ENCODE measurements around the gene PGAP1.
"Not testable (repeated sequence)": the region's sequence is repeated elsewhere in the genome, so short reads cannot be mapped to it uniquely, and the experiment has no call there.

PGAP1 gene

GRCh38 chr2:196951973-196952372 is 25.5 kb upstream of the PGAP1 start:
- DNase-seq: no peak

GRCh38 chr2:196949116-196949515 is 22.6 kb upstream of the PGAP1 start:
- no peak for DNase-seq

GRCh38 chr2:196944570-196944969 is 18.1 kb upstream of the PGAP1 start:
- DNase-seq: no peak

DNA sequence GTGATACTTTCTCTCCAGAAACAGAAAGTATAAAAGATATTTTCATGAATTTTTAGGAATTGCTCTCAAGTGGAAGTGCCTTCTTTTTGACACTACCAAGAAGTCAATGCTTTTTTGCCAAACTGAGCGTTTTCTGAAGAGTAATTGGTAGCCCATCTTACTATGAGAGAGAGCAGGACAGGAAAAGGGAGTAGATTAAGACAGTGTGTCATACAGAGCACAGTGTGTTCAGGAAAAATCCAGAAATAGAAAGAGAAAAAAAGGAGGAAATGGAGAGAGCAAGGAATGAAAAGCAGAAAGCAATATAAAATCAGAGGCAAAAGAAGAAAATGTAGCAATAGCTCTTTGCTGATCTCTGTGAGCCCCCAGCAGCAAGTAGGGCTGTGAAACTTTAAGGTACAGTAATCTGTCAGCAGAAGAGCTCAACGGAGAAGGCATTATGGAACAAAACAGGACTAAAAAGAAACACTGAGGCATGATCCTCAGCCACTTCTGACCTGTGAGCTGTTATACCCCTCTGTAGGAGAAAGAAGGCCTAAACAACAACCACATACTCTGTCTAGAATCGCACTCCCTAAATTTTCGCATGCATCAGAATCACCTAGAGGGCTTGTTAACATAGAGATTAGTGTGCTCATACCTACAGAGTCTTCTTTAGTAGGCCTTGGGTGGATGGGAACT is 15.0 kb upstream of the PGAP1 start:
- DNase-seq: no peak

DNA sequence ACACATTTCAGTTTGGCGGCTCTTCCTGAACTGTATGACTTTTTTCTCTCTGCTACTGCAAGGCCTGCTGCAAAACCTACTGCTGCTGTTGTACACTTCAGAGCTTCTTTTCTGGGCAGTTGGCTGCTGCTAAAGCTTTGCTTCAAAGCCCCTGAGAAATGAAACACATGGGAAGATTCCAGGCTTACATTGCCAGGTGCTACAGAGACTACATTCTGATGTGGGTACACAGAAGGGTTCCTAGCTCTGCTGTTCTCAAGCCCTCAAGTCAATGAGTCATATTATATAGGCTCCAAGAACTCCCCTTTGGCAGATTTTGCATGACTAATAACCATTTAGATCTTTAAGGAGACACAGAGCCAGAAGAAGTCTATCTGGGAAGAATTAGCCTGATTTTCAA is 12.9 kb upstream of the PGAP1 start:
- no peak for DNase-seq

DNA sequence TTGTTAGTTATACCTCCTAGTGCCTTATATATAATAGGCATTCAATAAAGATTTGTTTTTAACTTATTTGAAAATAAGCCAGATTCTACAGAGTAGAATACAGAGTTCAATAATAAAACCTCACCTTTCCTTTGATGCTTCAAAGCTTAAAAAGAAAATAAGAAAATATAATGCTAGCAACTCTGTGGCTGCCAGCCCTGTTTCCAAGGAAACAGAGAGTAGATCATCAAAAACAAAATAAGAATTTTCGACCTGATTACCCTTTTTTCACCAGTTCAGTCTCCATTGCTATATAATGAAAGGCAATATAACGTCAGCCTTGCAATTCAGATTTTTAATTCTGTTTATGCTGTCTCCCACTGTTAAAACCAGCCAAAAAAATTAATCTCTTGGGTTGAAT is 8.9 kb upstream of the PGAP1 start:
- DNase-seq: no peak

DNA sequence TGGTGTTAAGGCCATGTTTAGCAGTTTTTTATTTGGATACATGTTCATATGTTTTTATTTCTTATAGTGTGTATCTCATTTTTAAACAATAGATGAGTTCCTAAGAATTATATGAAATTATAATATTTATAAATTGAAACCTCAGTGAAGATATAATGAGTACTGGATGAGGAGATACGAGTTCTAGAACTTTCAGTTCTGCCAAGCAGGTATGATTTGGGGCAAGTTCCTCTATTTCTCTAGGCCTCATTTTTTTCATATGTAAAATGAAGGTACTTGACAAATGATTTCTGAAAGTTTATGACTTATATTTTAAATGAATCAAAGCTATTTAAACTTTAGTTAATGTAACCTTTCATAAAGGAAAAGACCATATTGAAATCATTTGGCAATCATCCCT is 8.2 kb upstream of the PGAP1 start:
- DNase-seq: no peak

DNA sequence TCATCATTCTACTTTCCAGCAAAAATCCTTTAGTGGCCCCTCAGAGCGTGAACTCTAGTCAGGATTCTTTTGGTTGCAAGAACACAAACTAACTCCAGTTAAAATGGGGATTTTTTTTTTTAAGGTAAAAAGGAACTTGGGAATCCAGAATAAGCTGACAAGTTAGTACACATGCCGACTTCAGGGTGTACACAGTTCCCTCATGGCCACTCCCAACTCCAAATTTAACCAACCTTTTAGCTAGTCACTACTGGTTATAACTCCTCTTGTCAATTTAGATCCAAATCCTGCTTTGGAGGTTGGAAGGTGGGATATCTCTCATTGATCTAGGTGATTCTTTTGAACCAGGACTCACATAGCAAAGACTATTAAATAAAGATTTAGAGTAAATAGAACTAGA is 5.0 kb upstream of the PGAP1 start:
- DNase-seq: no peak

GRCh38 chr2:196927376-196928225 is 1.1 kb upstream of the PGAP1 start:
- peak; percentile 44 for DNase-seq

DNA sequence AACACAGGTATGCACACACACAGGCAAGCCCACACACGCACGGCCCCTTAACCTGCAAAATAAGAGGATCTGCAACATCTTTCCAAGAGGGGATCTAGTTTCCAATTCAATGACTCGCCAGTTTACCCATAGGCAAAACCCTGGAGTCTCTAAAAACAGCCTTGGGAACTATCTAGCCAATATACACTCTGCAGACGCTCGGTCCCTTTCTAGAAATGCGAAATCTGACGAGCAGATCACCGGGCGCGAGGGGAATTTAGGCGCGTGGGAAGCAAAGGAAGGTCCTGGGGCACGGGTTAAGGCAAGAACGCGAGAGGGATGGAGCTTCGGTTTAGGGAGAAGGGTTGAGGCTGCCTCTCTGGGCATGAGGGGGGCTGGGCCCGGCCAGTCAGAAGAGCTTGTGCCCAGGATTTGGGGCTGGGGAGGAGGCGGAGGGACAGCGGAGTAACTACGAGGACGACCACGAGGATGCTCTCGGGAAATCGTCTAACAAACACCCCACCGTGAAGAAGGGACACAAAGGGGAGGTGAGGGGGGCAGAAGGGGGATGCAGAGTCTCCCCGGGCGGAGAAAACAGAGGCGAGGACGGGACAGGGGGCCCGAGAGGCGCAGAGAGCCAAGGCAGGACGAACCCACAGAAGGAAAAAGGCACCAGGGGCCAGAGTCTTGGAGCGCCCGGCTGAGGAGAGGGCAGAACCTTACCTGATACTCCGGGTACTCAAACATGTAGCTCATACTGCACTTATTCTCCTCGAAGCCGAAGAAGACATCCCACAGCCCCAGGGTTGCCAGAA is 542 bp downstream of the PGAP1 start:
- DNase-seq: peak; percentile 68

DNA sequence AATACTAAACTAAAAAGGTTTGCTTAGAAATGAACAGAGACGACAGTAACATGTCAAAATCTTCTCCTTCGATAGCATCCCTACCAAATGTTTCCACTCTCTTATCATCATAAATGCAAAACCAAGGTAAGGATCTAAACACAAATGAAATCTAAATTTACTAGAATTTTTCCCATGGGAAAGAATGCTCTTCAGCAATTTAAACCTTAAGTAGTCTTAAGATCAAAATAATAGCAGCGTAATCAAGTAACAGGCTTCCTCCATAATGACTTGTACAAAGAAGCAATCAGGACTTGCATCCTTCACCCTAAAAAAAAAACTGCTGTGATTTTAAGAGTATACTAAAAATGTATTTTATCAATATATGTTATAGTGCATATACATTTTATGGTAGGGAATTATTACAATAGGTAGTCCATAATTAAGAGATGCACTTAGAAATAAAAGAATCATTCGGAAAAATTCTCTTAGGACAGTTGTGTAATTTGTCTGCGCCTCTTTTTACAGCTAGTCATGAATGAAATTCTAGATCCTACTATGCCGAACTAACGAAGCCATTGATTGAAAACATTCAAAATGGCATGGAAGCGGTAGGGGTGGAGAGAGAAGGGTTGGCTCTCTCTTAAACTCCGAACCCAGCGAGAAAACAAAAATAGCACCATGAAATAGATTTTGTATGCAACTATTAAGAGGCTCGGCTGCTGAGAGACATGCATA is 1.3 kb downstream of the PGAP1 start:
- DNase-seq: no peak

DNA sequence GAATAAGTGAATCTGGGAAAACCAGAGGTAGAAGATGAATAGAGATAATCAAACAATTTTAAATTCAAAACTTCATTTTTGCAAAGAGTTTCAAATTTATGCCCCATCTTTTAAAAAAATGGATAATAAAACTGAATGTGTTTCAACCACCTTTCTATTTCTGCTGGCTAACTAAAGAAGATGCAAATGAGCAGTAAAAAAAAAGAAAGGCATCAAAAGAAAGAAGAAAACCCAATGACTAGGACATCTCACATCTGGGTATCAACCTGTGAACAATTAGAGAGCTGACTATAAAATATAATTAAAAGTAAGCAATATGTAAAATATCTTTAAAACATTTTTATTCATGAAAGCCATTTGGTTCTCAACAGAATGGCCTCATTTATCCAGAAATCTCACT is 2.5 kb downstream of the PGAP1 start:
- DNase-seq: no peak

DNA sequence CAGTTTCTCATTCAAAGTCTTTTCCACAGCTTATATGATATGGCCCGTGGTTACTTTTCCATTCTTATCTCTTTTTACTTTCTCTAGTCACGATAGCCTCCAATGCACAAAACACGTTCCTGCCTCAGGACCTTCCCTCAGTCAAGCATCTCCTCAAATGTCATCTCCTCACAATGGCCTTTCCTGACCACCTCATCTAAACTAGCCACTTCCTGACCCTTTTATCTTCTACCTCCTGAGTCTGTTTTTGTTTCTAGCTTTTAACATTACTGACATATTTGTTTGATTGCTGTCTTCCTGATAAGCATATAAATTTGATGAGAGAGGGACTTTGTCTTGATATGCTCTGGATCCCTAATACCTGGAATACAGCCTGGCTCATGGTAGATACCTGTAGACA is 7.6 kb downstream of the PGAP1 start:
- DNase-seq: no peak

GRCh38 chr2:196917802-196918201 is 8.7 kb downstream of the PGAP1 start:
- DNase-seq: no peak

DNA sequence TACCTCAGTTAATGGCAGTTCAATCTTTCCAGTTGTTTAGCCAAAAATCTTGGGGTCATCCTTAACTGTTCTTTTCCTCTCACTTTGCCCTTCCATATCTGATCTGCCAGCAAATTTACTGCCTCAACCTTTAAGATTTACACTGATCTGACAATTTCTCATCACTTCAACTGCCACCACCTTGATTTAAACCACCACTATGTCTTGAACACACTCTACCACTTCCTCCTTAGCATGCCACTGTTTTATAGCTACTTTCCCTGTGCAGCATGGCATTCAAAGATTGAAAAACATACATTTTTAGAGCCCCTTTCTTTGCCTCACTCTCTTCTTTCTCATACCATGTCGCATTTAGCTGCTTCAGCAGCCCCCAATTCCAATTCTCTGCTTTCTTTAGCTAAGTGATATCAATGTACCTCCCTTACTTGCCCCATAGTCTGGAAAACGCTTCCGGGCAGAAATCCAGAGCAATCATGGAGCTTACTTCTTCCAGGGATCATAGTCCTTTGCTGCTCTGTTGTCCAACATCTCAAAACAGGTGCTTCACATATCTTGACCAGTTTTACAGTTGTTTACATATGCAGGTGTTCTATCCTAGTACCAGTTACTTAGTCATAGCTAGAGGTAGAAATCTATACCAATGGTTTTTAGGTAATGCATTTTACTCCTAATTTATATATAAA is 10.9 kb downstream of the PGAP1 start:
- no peak for DNase-seq

DNA sequence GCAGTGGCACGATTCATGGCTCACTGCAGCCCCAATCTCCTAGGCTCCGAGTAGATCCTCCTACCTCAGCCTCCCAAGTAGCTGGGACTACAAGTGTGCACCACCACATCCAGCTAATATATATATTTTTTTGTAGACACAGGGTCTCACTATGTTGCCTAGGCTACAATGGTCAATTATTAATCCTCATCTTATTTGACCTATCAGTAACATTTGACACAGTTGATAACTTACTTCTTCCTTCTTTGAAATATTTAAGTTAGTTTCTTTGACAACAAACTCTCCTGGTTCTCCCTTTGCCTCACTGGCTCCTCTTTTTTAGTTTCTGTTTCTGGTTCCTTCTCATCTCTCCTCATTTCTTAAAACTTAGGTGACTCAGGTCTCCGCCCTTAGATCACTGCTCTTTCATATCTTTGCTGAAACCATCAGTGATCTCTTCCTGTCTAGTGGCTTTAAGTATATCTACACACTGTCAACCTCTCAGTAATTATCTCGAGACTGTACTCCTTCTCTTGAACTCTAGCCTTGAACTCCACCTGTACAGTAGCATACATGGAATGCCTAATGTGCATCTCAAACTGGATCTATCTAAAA is 11.5 kb downstream of the PGAP1 start:
- no peak for DNase-seq

DNA sequence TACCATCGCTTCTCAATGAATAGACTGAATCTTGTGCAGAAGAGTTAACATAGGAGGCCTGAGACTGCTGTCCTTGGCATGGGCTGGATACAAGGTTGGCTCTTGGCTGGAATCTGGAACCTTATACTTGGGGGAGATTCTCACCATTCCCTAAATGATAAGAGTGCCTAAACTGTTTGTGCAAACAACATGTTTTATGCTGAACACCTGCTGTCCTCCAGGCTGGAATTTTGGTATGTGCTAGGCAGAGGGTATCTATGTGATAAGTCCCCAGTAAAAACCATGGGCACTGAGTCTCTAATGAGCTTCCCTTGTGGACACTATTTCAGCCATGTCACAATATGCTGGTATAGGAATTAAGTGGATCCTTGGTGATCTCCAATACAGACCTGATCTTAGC is 12.8 kb downstream of the PGAP1 start:
- no peak for DNase-seq

GRCh38 chr2:196905365-196905764 is 21.1 kb downstream of the PGAP1 start:
- not testable (repeated sequence) for DNase-seq

- DNase-seq: no peak
These were observed 23.7 kb downstream of the PGAP1 start for GRCh38 chr2:196902828-196903227.

DNA sequence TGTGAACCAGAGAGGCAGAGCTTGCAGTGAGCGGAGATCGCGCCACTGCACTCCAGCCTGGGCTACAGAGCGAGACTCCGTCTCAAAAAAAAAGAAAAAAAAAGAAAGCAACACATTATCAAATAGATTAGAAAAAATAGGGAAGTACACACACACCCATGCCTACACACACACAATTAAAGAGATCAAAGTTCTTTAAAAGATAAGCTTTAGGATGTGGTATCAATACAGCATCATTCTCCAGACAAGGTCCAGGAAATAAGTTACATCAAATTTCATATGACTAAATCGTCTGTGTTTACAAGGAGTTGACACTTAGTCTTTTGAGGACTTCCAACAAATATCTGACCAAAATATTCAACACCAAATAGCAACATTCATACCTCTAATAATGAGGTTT is 25.7 kb downstream of the PGAP1 start:
- DNase-seq: no peak

DNA sequence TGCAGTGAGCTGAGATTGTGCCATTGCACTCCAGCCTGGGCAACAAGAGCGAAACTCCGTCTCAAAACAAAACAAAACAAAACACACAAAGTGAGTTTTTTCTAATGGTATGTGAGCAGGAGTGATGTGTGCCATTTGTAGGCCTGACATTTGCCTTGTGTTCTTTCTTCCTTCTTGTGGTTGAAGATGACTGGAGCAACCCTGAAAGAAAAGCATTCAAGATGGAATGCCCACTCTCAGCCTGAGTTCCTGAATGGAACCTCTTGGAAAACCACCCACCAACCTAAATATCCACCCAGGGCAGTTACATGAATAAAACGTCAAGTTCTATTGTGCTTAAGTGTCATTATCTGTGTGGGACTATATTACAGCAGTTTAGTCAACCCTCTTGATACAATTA is 26.5 kb downstream of the PGAP1 start:
- no peak for DNase-seq

DNA sequence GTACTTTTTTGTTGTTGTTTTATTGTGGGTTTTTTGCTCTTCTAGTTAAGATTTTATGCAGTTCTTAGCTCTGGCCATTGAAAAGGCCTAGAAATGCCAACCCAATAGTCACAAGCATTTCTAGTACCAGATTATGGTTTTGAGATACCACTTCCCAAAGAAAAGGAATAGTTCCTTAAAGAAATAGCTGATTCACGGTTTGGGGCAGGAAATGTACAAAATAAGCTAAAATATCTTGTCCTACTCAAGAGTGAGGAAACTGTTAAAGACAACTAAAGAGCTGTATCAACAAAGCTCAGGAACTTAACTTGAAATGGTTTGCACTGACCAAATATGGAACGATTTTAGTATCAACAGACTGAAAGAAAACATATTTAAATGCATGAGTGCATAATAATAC is 35.4 kb downstream of the PGAP1 start:
- DNase-seq: no peak
